Measurements from ENCODE around the gene SPTLC3. TPM values are rescaled to one million over a fixed set of nuclear protein-coding genes. Genes with fewer than 3 reads are reported as not detected.

The SPTLC3 gene
- total RNA-seq, 2 experiments from 2014 or later = 0.38 to 0.59 TPM

DNA sequence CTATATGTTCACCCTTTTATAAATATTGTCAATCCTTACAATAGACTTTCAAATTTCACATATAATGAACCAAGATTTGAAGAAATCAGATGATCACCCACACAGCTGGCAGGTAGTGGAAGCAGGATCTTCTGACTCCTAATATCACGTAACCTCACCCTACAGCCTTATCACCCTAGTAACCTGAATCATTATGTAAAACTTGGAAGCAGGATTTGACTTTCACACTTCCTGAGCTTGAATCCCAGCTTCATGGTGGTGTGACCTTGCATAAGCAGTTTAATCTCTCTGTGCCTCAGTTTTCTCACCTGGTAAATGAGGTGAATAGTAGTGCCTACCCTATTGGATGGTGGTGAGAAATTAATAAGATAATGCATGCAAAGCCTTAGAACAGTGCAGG, 16.4 kb downstream of the SPTLC3 start:
- ChIA-PET CTCF (no interaction called here), POLR2A (no interaction called here)
- Mint-ChIP-seq H3K4me1 (ENCODE audit: low read depth) (no peaks in the 10 kb centered on the region), H3K36me3 (ENCODE audit: low read depth) (peaks cover 10% of the 10 kb centered on the region), H3K27me3 (no peaks in the 10 kb centered on the region), H3K4me3 (no peak overlapping the region), H3K27ac (no peak overlapping the region), H3K9me3 (peaks cover 7% of the 10 kb centered on the region)
- intact Hi-C loops (cut with DNase I, micrococcal nuclease) = no loop called here
- H3K4me1 ChIP-seq (ENCODE audit: insufficient read depth, low read length) = no peaks in the 10 kb centered on the region
- no peak for ATAC-seq (ENCODE audit: poor library complexity)
- peaks cover 4 to 8% of the 10 kb centered on the region in 2 experiments for H3K9me3 ChIP-seq (ENCODE audit: control insufficient read depth in 1 of 2, insufficient read depth in 1 of 2, low read length in 2 of 2)
- no peaks in the 10 kb centered on the region for H3K27me3 ChIP-seq (ENCODE audit: control insufficient read depth in 1 of 2, insufficient read depth in 2 of 2, low read length in 2 of 2)
- no peaks in the 10 kb centered on the region for H3K36me3 ChIP-seq (ENCODE audit: insufficient read depth, low read length)
- DNase-seq = no peak
- H3K27ac ChIP-seq (ENCODE audit: low read depth in 1 of 2, low read length in 2 of 2) = no peak overlapping the region
- H3K4me3 ChIP-seq (ENCODE audit: low read length) = no peak overlapping the region
- TF ChIP-seq, protein P1, sequence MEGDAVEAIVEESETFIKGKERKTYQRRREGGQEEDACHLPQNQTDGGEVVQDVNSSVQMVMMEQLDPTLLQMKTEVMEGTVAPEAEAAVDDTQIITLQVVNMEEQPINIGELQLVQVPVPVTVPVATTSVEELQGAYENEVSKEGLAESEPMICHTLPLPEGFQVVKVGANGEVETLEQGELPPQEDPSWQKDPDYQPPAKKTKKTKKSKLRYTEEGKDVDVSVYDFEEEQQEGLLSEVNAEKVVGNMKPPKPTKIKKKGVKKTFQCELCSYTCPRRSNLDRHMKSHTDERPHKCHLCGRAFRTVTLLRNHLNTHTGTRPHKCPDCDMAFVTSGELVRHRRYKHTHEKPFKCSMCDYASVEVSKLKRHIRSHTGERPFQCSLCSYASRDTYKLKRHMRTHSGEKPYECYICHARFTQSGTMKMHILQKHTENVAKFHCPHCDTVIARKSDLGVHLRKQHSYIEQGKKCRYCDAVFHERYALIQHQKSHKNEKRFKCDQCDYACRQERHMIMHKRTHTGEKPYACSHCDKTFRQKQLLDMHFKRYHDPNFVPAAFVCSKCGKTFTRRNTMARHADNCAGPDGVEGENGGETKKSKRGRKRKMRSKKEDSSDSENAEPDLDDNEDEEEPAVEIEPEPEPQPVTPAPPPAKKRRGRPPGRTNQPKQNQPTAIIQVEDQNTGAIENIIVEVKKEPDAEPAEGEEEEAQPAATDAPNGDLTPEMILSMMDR (IDR thresholded peaks at IDR 0.05) = no peak

DNA sequence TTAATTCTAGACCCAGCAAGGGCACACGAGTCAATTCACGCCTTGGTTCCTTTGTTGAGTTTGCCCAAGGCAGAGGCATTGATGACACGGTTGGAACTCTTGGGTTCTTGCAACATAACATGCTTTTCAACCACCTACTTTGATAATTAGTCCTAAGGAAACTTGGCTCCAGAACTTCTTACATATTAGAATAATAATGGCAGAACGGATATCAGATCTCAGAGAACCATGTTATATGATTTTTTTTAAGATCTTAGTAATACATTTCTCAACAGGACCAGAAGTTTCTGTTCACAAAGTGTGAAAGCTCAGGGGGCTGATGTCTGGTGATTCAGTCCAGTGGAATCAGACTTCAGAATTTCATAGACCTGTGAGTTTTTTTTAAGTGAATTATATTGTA, 19.2 kb downstream of the SPTLC3 start:
- ATAC-seq (ENCODE audit: poor library complexity) = no peak
- no peaks in the 10 kb centered on the region for H3K4me1 Mint-ChIP-seq (ENCODE audit: low read depth)
- Histone ChIP-seq H3K27ac (ENCODE audit: low read depth in 1 of 2, low read length in 2 of 2) (no peak overlapping the region), H3K4me1 (ENCODE audit: insufficient read depth, low read length) (no peaks in the 10 kb centered on the region), H3K4me3 (ENCODE audit: low read length) (no peak overlapping the region), H3K9me3 (ENCODE audit: control insufficient read depth in 1 of 2, insufficient read depth in 1 of 2, low read length in 2 of 2) (no peaks in the 10 kb centered on the region), H3K36me3 (ENCODE audit: insufficient read depth, low read length) (no peaks in the 10 kb centered on the region), H3K27me3 (ENCODE audit: control insufficient read depth in 1 of 2, insufficient read depth in 2 of 2, low read length in 2 of 2) (no peaks in the 10 kb centered on the region)
- DNase-seq = no peak
- TF ChIP-seq, protein P1 (IDR thresholded peaks at IDR 0.05) = no peak
- peaks cover 10% of the 10 kb centered on the region for H3K36me3 Mint-ChIP-seq (ENCODE audit: low read depth)
- H3K9me3 Mint-ChIP-seq = no peaks in the 10 kb centered on the region
- H3K4me3 Mint-ChIP-seq = no peak overlapping the region
- no peaks in the 10 kb centered on the region for H3K27me3 Mint-ChIP-seq
- no peak overlapping the region for H3K27ac Mint-ChIP-seq
- POLR2A ChIA-PET = no interaction called here
- CTCF ChIA-PET = no interaction called here
- intact Hi-C loops (cut with DNase I, micrococcal nuclease) = no loop called here

DNA sequence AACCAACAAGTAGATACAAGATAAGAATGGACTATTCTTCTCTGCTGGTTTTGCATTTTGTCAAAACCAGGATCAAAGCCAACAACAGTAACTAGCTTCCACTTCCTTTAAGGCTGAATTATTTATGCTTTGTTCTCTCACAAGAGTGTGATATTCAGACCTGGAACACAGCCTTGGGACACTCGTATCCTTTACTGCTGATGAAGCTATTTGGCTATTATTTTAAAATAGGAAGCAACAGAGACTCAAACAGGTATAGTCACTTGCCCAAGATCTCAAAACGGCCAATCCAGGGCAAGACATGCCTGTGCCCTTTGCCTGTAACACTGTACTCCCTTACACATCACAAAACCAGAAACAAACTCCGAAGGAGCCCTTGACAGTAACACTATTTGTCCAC, 19.9 kb downstream of the SPTLC3 start:
- ChIA-PET CTCF (no interaction called here), POLR2A (no interaction called here)
- ATAC-seq (ENCODE audit: poor library complexity) = no peak
- H3K36me3 Mint-ChIP-seq (ENCODE audit: low read depth) = peaks cover 10% of the 10 kb centered on the region
- Histone ChIP-seq H3K27me3 (ENCODE audit: control insufficient read depth in 1 of 2, insufficient read depth in 2 of 2, low read length in 2 of 2) (no peaks in the 10 kb centered on the region), H3K4me3 (ENCODE audit: low read length) (no peak overlapping the region), H3K27ac (ENCODE audit: low read depth in 1 of 2, low read length in 2 of 2) (no peak overlapping the region), H3K36me3 (ENCODE audit: insufficient read depth, low read length) (no peaks in the 10 kb centered on the region), H3K9me3 (ENCODE audit: control insufficient read depth in 1 of 2, insufficient read depth in 1 of 2, low read length in 2 of 2) (no peaks in the 10 kb centered on the region), H3K4me1 (ENCODE audit: insufficient read depth, low read length) (no peaks in the 10 kb centered on the region)
- intact Hi-C loops (cut with DNase I, micrococcal nuclease) = no loop called here
- DNase-seq = no peak
- TF ChIP-seq, protein P1 (IDR thresholded peaks at IDR 0.05) = no peak
- no peak overlapping the region for H3K4me3 Mint-ChIP-seq
- H3K9me3 Mint-ChIP-seq = no peaks in the 10 kb centered on the region
- H3K27ac Mint-ChIP-seq = no peak overlapping the region
- no peaks in the 10 kb centered on the region for H3K27me3 Mint-ChIP-seq
- no peaks in the 10 kb centered on the region for H3K4me1 Mint-ChIP-seq (ENCODE audit: low read depth)

Data from CD4-positive, alpha-beta T cell (primary cell).